ENCODE measurements around the gene ADTRP.

The ADTRP gene

DNA sequence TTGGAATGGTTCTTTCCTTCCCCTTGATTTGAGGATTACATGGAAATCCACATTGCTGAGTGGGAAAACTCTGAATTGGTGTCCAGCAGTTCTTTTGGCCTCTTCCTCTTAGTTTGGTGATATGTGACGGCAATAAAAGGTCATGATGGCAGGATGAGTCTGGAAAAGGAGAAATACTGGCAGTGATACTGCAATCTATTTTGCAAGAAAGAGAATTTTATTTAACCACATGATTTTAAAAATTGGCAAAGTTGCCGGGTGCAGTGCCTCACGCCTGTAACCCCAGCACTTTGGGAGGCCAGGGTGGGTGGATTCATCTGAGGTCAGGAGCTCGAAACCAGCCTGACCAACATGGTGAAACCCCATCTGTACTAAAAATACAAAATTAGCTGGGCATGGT, 73.1 kb downstream of the ADTRP start:
- Histone ChIP-seq H3K27me3 (ENCODE audit: control insufficient read depth in 5 of 5, insufficient read depth in 4 of 5, low read length in 5 of 5) (no peaks in the 10 kb centered on the region), H3K9ac (ENCODE audit: low read length in 5 of 5) (no peak overlapping the region), H3K9me3 (ENCODE audit: control insufficient read depth in 5 of 5, low read length in 5 of 5) (no peaks in the 10 kb centered on the region), H3K27ac (ENCODE audit: low read depth, low read length) (no peak overlapping the region), H3K36me3 (ENCODE audit: control insufficient read depth in 5 of 5, insufficient read depth in 5 of 5, low read length in 5 of 5) (no peaks in the 10 kb centered on the region), H3K4me3 (ENCODE audit: low read depth in 1 of 5, low read length in 5 of 5) (no peak overlapping the region), H3K4me1 (ENCODE audit: control insufficient read depth in 5 of 5, insufficient read depth in 5 of 5, low read length in 5 of 5) (peaks cover 0 to 4% (median 0%) of the 10 kb centered on the region in 5 donors)

DNA sequence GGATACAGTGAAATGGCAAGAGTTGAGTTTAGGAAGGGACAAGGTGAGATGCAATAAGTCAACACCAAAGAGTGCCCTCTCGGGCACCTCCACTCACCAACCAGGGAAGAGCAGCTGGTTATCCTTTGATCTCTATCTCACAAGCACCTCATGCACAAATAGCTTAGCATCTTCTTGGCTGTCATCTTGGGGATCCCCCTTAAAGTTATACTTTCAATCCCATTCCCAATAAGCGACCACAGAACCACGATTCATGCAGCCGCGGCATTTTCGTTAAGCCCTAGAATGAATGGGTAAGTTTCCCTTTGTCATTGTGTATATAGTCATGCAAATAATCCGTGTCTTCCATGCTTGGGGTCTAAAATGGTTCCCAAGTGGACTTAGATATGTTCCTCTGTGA, 73.5 kb downstream of the ADTRP start:
- Histone ChIP-seq H3K27me3 (ENCODE audit: control insufficient read depth in 5 of 5, insufficient read depth in 4 of 5, low read length in 5 of 5) (no peaks in the 10 kb centered on the region), H3K9ac (ENCODE audit: low read length in 5 of 5) (no peak overlapping the region), H3K36me3 (ENCODE audit: control insufficient read depth in 5 of 5, insufficient read depth in 5 of 5, low read length in 5 of 5) (no peaks in the 10 kb centered on the region), H3K4me3 (ENCODE audit: low read depth in 1 of 5, low read length in 5 of 5) (no peak overlapping the region), H3K4me1 (ENCODE audit: control insufficient read depth in 5 of 5, insufficient read depth in 5 of 5, low read length in 5 of 5) (peaks cover 0 to 4% (median 0%) of the 10 kb centered on the region in 5 donors), H3K9me3 (ENCODE audit: control insufficient read depth in 5 of 5, low read length in 5 of 5) (no peaks in the 10 kb centered on the region), H3K27ac (ENCODE audit: low read depth, low read length) (no peak overlapping the region)

GRCh38 chr6:11703725-11704124, 74.9 kb downstream of the ADTRP start:
- H3K9ac ChIP-seq (ENCODE audit: low read length in 5 of 5), result no peak overlapping the region
- H3K4me1 ChIP-seq (ENCODE audit: control insufficient read depth in 5 of 5, insufficient read depth in 5 of 5, low read length in 5 of 5), result peaks cover 0 to 4% (median 0%) of the 10 kb centered on the region in 5 donors
- H3K9me3 ChIP-seq (ENCODE audit: control insufficient read depth in 5 of 5, low read length in 5 of 5), result no peaks in the 10 kb centered on the region
- H3K27ac ChIP-seq (ENCODE audit: low read depth, low read length), result no peak overlapping the region
- no peaks in the 10 kb centered on the region for H3K27me3 ChIP-seq (ENCODE audit: control insufficient read depth in 5 of 5, insufficient read depth in 4 of 5, low read length in 5 of 5)
- no peak overlapping the region for H3K4me3 ChIP-seq (ENCODE audit: low read depth in 1 of 5, low read length in 5 of 5)
- no peaks in the 10 kb centered on the region for H3K36me3 ChIP-seq (ENCODE audit: control insufficient read depth in 5 of 5, insufficient read depth in 5 of 5, low read length in 5 of 5)

DNA sequence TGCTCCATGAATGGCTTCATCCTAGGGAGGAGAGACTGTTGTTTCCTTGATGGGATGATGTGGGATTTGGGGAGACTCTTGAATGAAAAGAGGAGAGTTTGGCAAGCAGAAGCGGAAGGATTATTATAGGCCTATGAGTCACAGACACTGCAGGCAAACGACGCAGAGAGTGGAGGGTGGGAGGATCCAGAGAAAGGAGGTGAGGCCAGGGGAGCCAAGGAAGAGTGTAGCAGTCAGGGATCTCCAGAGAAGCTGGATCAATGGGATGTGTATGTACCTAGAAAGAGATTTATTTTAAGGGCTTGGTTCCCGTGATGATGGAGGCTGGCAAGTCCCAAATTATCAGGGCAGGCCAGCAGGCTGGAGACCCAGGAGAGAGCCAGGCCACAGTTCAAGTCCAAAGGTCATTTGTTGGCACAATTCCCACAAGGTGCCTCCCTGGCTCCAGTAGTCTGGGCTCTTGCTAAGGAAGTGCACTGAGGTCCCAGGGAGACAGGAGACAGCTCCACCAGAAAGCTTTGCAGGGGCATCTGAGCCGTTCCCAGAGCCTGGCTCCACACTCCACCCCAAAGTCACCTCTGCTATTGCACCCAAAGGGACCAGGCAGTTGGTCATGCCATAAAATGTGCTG, 76.0 kb downstream of the ADTRP start:
- Histone ChIP-seq H3K9me3 (ENCODE audit: control insufficient read depth in 5 of 5, low read length in 5 of 5) (no peaks in the 10 kb centered on the region), H3K4me3 (ENCODE audit: low read depth in 1 of 5, low read length in 5 of 5) (no peak overlapping the region), H3K27ac (ENCODE audit: low read depth, low read length) (no peak overlapping the region), H3K36me3 (ENCODE audit: control insufficient read depth in 5 of 5, insufficient read depth in 5 of 5, low read length in 5 of 5) (no peaks in the 10 kb centered on the region), H3K27me3 (ENCODE audit: control insufficient read depth in 5 of 5, insufficient read depth in 4 of 5, low read length in 5 of 5) (no peaks in the 10 kb centered on the region), H3K9ac (ENCODE audit: low read length in 5 of 5) (no peak overlapping the region), H3K4me1 (ENCODE audit: control insufficient read depth in 5 of 5, insufficient read depth in 5 of 5, low read length in 5 of 5) (peaks cover 0 to 4% (median 0%) of the 10 kb centered on the region in 5 donors)

DNA sequence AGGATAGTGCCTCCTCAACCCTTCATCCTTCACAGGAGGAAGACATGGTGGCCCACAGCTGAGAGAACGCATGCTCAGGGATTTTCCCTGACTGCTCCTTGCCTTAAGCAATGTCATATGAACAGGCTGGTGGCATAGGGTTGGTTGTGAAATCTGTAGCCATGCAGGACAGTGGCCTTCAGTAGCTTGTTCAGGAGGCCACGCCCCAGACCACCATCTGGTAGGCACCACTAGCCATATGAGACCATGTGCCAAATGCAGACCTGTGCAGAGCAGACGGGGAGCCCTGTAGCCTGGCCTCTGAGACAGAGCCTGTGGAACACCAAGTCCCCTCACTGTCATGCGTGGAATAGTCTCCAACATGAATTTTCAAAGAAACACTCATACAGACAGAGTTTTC, 76.5 kb downstream of the ADTRP start:
- Histone ChIP-seq H3K4me3 (ENCODE audit: low read depth in 1 of 5, low read length in 5 of 5) (no peak overlapping the region), H3K4me1 (ENCODE audit: control insufficient read depth in 5 of 5, insufficient read depth in 5 of 5, low read length in 5 of 5) (peaks cover 0 to 4% (median 0%) of the 10 kb centered on the region in 5 donors), H3K27me3 (ENCODE audit: control insufficient read depth in 5 of 5, insufficient read depth in 4 of 5, low read length in 5 of 5) (no peaks in the 10 kb centered on the region), H3K9ac (ENCODE audit: low read length in 5 of 5) (no peak overlapping the region), H3K9me3 (ENCODE audit: control insufficient read depth in 5 of 5, low read length in 5 of 5) (no peaks in the 10 kb centered on the region), H3K27ac (ENCODE audit: low read depth, low read length) (no peak overlapping the region), H3K36me3 (ENCODE audit: control insufficient read depth in 5 of 5, insufficient read depth in 5 of 5, low read length in 5 of 5) (no peaks in the 10 kb centered on the region)

DNA sequence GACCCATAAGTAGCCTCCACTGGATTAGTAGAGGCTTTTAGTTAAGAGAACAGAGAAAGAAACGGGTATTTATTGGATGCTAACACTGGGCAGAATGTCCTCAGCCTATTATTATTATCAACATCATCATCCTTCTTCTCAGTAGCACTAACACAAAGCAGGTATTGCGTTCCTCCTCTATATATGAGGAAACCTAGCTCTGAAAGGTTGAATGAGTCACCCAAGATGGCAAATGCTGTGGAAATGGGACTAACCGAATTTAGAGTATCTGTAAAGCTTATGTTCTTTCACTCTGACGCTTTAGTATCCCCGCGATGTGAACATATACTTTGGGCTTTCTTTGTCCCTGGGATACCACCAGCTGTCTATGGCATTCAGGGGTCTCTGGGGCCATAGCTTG, 77.0 kb downstream of the ADTRP start:
- Histone ChIP-seq H3K4me1 (ENCODE audit: control insufficient read depth in 5 of 5, insufficient read depth in 5 of 5, low read length in 5 of 5) (peaks cover 0 to 4% (median 0%) of the 10 kb centered on the region in 5 donors), H3K9me3 (ENCODE audit: control insufficient read depth in 5 of 5, low read length in 5 of 5) (no peaks in the 10 kb centered on the region), H3K4me3 (ENCODE audit: low read depth in 1 of 5, low read length in 5 of 5) (no peak overlapping the region), H3K36me3 (ENCODE audit: control insufficient read depth in 5 of 5, insufficient read depth in 5 of 5, low read length in 5 of 5) (no peaks in the 10 kb centered on the region), H3K9ac (ENCODE audit: low read length in 5 of 5) (no peak overlapping the region), H3K27me3 (ENCODE audit: control insufficient read depth in 5 of 5, insufficient read depth in 4 of 5, low read length in 5 of 5) (no peaks in the 10 kb centered on the region), H3K27ac (ENCODE audit: low read depth, low read length) (no peak overlapping the region)

GRCh38 chr6:11700118-11700718, 78.4 kb downstream of the ADTRP start:
- peaks cover 0 to 3% (median 0%) of the 10 kb centered on the region in 5 donors for H3K4me1 ChIP-seq (ENCODE audit: control insufficient read depth in 5 of 5, insufficient read depth in 5 of 5, low read length in 5 of 5)
- no peaks in the 10 kb centered on the region for H3K9me3 ChIP-seq (ENCODE audit: control insufficient read depth in 5 of 5, low read length in 5 of 5)
- no peak overlapping the region for H3K27ac ChIP-seq (ENCODE audit: low read depth, low read length)
- no peaks in the 10 kb centered on the region for H3K27me3 ChIP-seq (ENCODE audit: control insufficient read depth in 5 of 5, insufficient read depth in 4 of 5, low read length in 5 of 5)
- no peak overlapping the region for H3K4me3 ChIP-seq (ENCODE audit: low read depth in 1 of 5, low read length in 5 of 5)
- no peak overlapping the region for H3K9ac ChIP-seq (ENCODE audit: low read length in 5 of 5)
- no peaks in the 10 kb centered on the region for H3K36me3 ChIP-seq (ENCODE audit: control insufficient read depth in 5 of 5, insufficient read depth in 5 of 5, low read length in 5 of 5)

DNA sequence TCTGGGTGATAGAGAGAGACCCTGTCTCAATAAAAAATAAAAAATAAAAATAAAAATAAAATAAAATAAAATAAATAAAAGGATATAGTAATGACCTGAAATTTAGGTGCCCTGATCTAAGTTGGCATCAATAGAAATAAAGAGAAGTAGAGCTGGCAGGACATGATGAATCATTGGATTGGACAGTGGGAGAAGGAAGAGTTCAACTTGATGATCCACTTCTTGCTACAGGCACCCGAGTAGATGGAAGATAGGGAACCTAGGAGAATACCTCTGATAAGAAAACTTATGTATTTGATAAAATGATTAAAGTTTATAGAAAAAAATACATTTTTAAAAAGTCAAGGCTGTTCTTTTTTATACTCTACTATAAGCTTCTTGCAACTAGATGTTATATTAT, 79.0 kb downstream of the ADTRP start:
- Histone ChIP-seq H3K9me3 (ENCODE audit: control insufficient read depth in 5 of 5, low read length in 5 of 5) (no peaks in the 10 kb centered on the region), H3K27me3 (ENCODE audit: control insufficient read depth in 5 of 5, insufficient read depth in 4 of 5, low read length in 5 of 5) (no peaks in the 10 kb centered on the region), H3K4me3 (ENCODE audit: low read depth in 1 of 5, low read length in 5 of 5) (no peak overlapping the region), H3K36me3 (ENCODE audit: control insufficient read depth in 5 of 5, insufficient read depth in 5 of 5, low read length in 5 of 5) (no peaks in the 10 kb centered on the region), H3K27ac (ENCODE audit: low read depth, low read length) (no peak overlapping the region), H3K4me1 (ENCODE audit: control insufficient read depth in 5 of 5, insufficient read depth in 5 of 5, low read length in 5 of 5) (peaks cover 0 to 3% (median 0%) of the 10 kb centered on the region in 5 donors), H3K9ac (ENCODE audit: low read length in 5 of 5) (no peak overlapping the region)

- no peaks in the 10 kb centered on the region for H3K27me3 ChIP-seq (ENCODE audit: control insufficient read depth in 5 of 5, insufficient read depth in 4 of 5, low read length in 5 of 5)
- H3K4me1 ChIP-seq (ENCODE audit: control insufficient read depth in 5 of 5, insufficient read depth in 5 of 5, low read length in 5 of 5), result no peaks in the 10 kb centered on the region
- peaks cover 0 to 2% (median 0%) of the 10 kb centered on the region in 5 donors for H3K36me3 ChIP-seq (ENCODE audit: control insufficient read depth in 5 of 5, insufficient read depth in 5 of 5, low read length in 5 of 5)
- no peak overlapping the region for H3K4me3 ChIP-seq (ENCODE audit: low read depth in 1 of 5, low read length in 5 of 5)
- H3K27ac ChIP-seq (ENCODE audit: low read depth, low read length), result no peak overlapping the region
- peaks cover 0 to 6% (median 5%) of the 10 kb centered on the region in 5 donors for H3K9me3 ChIP-seq (ENCODE audit: control insufficient read depth in 5 of 5, low read length in 5 of 5)
- no peak overlapping the region for H3K9ac ChIP-seq (ENCODE audit: low read length in 5 of 5)
Observed at GRCh38 chr6:11692451-11693376, 85.9 kb downstream of the ADTRP start.

DNA sequence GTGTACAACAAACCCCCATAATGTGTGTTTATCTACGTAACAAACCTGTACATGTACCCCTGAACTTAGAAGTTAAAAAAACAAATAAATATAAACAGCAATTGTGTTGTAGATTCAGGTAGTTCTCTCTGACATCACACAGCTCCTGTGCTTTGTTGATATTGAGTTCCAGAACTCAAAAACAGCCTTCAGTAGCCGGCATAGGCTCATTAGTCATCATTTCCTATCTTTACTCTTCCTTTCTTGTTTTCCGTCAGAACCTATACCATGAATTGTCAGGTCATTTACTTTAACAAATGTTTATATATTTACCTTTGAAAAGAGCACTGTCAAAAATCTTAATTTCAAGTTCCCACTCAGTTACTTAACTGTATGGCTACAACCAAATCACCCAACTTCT, 88.8 kb downstream of the ADTRP start:
- peaks cover 0 to 2% (median 0%) of the 10 kb centered on the region in 5 donors for H3K36me3 ChIP-seq (ENCODE audit: control insufficient read depth in 5 of 5, insufficient read depth in 5 of 5, low read length in 5 of 5)
- H3K9me3 ChIP-seq (ENCODE audit: control insufficient read depth in 5 of 5, low read length in 5 of 5), result peaks cover 0 to 6% (median 5%) of the 10 kb centered on the region in 5 donors
- H3K9ac ChIP-seq (ENCODE audit: low read length in 5 of 5), result no peak overlapping the region
- H3K4me1 ChIP-seq (ENCODE audit: control insufficient read depth in 5 of 5, insufficient read depth in 5 of 5, low read length in 5 of 5), result no peaks in the 10 kb centered on the region
- H3K27me3 ChIP-seq (ENCODE audit: control insufficient read depth in 5 of 5, insufficient read depth in 4 of 5, low read length in 5 of 5), result no peaks in the 10 kb centered on the region
- no peak overlapping the region for H3K27ac ChIP-seq (ENCODE audit: low read depth, low read length)
- no peak overlapping the region for H3K4me3 ChIP-seq (ENCODE audit: low read depth in 1 of 5, low read length in 5 of 5)

All from subcutaneous abdominal adipose tissue (tissue), 5 donors.